Testis (tissue), 2 donors: Measurements from ENCODE around the gene SLC16A2.

ENCODE experiments used
- POLR2A ChIP-seq: fragments of 450-650 bp; IDR thresholded peaks from one replicate; pipeline ENCODE4 v1.6.1; 2017; ENCODE audit warnings: antibody characterized with exemption, mild to moderate bottlenecking, moderate library complexity
- TF ChIP-seq, protein P1 (sequence below), 3 experiments: fragments of 450-650 bp in 2 of 3; fragments of 200-600 bp in 1 of 3; sonication (generic) in 1 of 3; IDR thresholded peaks; one replicate each; pipeline ENCODE4 v1.5.1; 2016 to 2019; ENCODE audit warnings: antibody characterized with exemption in 3 of 3, mild to moderate bottlenecking in 2 of 3, moderate library complexity in 1 of 3

GRCh38 chrX:74437530-74437929 lies 16.2 kb downstream of the SLC16A2 start:
- TF ChIP-seq, protein P1, sequence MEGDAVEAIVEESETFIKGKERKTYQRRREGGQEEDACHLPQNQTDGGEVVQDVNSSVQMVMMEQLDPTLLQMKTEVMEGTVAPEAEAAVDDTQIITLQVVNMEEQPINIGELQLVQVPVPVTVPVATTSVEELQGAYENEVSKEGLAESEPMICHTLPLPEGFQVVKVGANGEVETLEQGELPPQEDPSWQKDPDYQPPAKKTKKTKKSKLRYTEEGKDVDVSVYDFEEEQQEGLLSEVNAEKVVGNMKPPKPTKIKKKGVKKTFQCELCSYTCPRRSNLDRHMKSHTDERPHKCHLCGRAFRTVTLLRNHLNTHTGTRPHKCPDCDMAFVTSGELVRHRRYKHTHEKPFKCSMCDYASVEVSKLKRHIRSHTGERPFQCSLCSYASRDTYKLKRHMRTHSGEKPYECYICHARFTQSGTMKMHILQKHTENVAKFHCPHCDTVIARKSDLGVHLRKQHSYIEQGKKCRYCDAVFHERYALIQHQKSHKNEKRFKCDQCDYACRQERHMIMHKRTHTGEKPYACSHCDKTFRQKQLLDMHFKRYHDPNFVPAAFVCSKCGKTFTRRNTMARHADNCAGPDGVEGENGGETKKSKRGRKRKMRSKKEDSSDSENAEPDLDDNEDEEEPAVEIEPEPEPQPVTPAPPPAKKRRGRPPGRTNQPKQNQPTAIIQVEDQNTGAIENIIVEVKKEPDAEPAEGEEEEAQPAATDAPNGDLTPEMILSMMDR (IDR thresholded peaks at IDR 0.05): no peak
- no peak for TF ChIP-seq POLR2A
